Colonic mucosa (tissue), 4 donors: ENCODE results near the gene ITFG1. TPM values are rescaled to one million over a fixed set of nuclear protein-coding genes. Genes with fewer than 3 reads are reported as not detected.

Experiments
- DNase-seq: peaks from one replicate; pipeline ENCODE4 v3.0.0-alpha.2; 2020
- H3K27ac ChIP-seq: fragments of 200-600 bp; one replicate; pipeline ENCODE4 v1.8.0; 2021
- H3K27me3 ChIP-seq: fragments of 200-600 bp; one replicate; pipeline ENCODE4 v1.8.0; 2021
- H3K36me3 ChIP-seq: fragments of 200-600 bp; one replicate; pipeline ENCODE4 v1.8.0; 2021
- H3K4me1 ChIP-seq: fragments of 200-600 bp; one replicate; pipeline ENCODE4 v1.8.0; 2021; ENCODE audit warnings: mild to moderate bottlenecking
- H3K4me3 ChIP-seq: fragments of 200-600 bp; one replicate; pipeline ENCODE4 v1.8.0; 2021
- H3K9ac ChIP-seq, 2 donors: one replicate each; pipeline ENCODE4 v1.7.0; 2013; ENCODE audit warnings: control low read depth in 2 of 2, low read depth in 2 of 2, low read length in 2 of 2
- H3K9me3 ChIP-seq: fragments of 200-600 bp; one replicate; pipeline ENCODE4 v1.8.0; 2021
- CTCF ChIP-seq: fragments of 200-600 bp; IDR thresholded peaks from one replicate; pipeline ENCODE4 v1.8.0; 2022; ENCODE audit warnings: antibody characterized with exemption, mild to moderate bottlenecking
- intact Hi-C: fragments of 100-400 bp; cut with DNase I; formaldehyde crosslinking; loops from one replicate; pipeline ENCODE4 v1.14.1; 2022
- total RNA-seq, 2 donors: library from RNA; stranded (reverse); fragmentation: NEBNext Ultra II Directional in 1 of 2; extraction: Animal tissue kit (Norgen Biotek cat#: 25700) in 1 of 2; gene quantifications; one replicate each; pipeline ENCODE4 v1.2.1, GENCODE V29; 2021
- donor health status: healthy.
- donor health status: DM: no; HTN: no; CAD: no.
- donor health status: DM: no; HTN: no; CAD: no.

ITFG1 gene
- total RNA-seq, 2 donors from 2014 or later, result 45.9 to 92.0 TPM

GRCh38 chr16:47431960-47432359, 28.9 kb downstream of the ITFG1 start:
- H3K36me3 ChIP-seq, result no peaks in the 10 kb centered on the region
- no peaks in the 10 kb centered on the region for H3K27me3 ChIP-seq
- H3K4me3 ChIP-seq, result no peak overlapping the region
- no peak for TF ChIP-seq CTCF
- H3K27ac ChIP-seq, result no peak overlapping the region
- H3K9ac ChIP-seq, result no peak overlapping the region
- H3K9me3 ChIP-seq, result no peaks in the 10 kb centered on the region
- H3K4me1 ChIP-seq, result no peaks in the 10 kb centered on the region
- DNase-seq, result no peak
- intact Hi-C loops, result no loop called here

GRCh38 chr16:47426806-47427205, 34.1 kb downstream of the ITFG1 start:
- Histone ChIP-seq H3K4me3 (no peak overlapping the region), H3K27me3 (no peaks in the 10 kb centered on the region), H3K9me3 (no peaks in the 10 kb centered on the region), H3K27ac (no peak overlapping the region), H3K36me3 (no peaks in the 10 kb centered on the region), H3K4me1 (no peaks in the 10 kb centered on the region), H3K9ac (no peak overlapping the region)
- intact Hi-C loops, result no loop called here
- DNase-seq, result no peak
- no peak for TF ChIP-seq CTCF

GRCh38 chr16:47424846-47425245, 36.0 kb downstream of the ITFG1 start:
- H3K9ac ChIP-seq, result no peak overlapping the region
- H3K27ac ChIP-seq, result no peak overlapping the region
- H3K4me1 ChIP-seq, result no peaks in the 10 kb centered on the region
- no peaks in the 10 kb centered on the region for H3K27me3 ChIP-seq
- no peak for DNase-seq
- H3K9me3 ChIP-seq, result no peaks in the 10 kb centered on the region
- no peaks in the 10 kb centered on the region for H3K36me3 ChIP-seq
- TF ChIP-seq CTCF, result no peak
- intact Hi-C loops, result no loop called here
- no peak overlapping the region for H3K4me3 ChIP-seq

- no peak for DNase-seq
- no peak for TF ChIP-seq CTCF
- Histone ChIP-seq H3K9me3 (no peaks in the 10 kb centered on the region), H3K9ac (no peak overlapping the region), H3K27ac (no peak overlapping the region), H3K36me3 (no peaks in the 10 kb centered on the region), H3K27me3 (no peaks in the 10 kb centered on the region), H3K4me3 (no peak overlapping the region), H3K4me1 (no peaks in the 10 kb centered on the region)
- intact Hi-C loops, result no loop called here
Measured at GRCh38 chr16:47416869-47417268, 44.0 kb downstream of the ITFG1 start.

- Histone ChIP-seq H3K27ac (no peak overlapping the region), H3K36me3 (no peaks in the 10 kb centered on the region), H3K4me1 (no peaks in the 10 kb centered on the region), H3K27me3 (no peaks in the 10 kb centered on the region), H3K4me3 (no peak overlapping the region), H3K9ac (no peak overlapping the region), H3K9me3 (no peaks in the 10 kb centered on the region)
- DNase-seq, result no peak
- TF ChIP-seq CTCF, result no peak
- intact Hi-C loops, result no loop called here
Measured at GRCh38 chr16:47413041-47413440, 47.8 kb downstream of the ITFG1 start.

GRCh38 chr16:47408491-47408890, 52.4 kb downstream of the ITFG1 start:
- no peaks in the 10 kb centered on the region for H3K4me1 ChIP-seq
- H3K27me3 ChIP-seq, result no peaks in the 10 kb centered on the region
- intact Hi-C loops, result no loop called here
- H3K9ac ChIP-seq, result no peak overlapping the region
- no peak overlapping the region for H3K27ac ChIP-seq
- H3K9me3 ChIP-seq, result no peaks in the 10 kb centered on the region
- DNase-seq, result no peak
- TF ChIP-seq CTCF, result no peak
- no peaks in the 10 kb centered on the region for H3K36me3 ChIP-seq
- no peak overlapping the region for H3K4me3 ChIP-seq
